Gastrocnemius medialis (tissue), 4 donors: Measurements from ENCODE around the gene CORO2B. TPM values are rescaled to one million over a fixed set of nuclear protein-coding genes. Genes with fewer than 3 reads are reported as not detected.
A peak's percentile ranks its signal among the peaks of the same experiment; 100 is the strongest.

Experiments used
- ATAC-seq, 2 donors: fragments of 150-250 bp; one replicate each; pipeline ENCODE4 v1.9.1; 2016
- DNase-seq, 2 donors: peaks; one replicate each; pipeline ENCODE4 v3.0.0-alpha.2; 2019
- H3K27ac ChIP-seq, 4 donors: fragments of 200-600 bp; sonication (generic); 1 replicate in 1 of 4; 2 replicates in 3 of 4; pipeline ENCODE4 v1.5.1; 2016 to 2018; ENCODE audit warnings: mild to moderate bottlenecking in 2 of 4, moderate library complexity in 1 of 4
- H3K27me3 ChIP-seq, 3 donors: fragments of 200-600 bp; sonication (generic) in 2 of 3; 1 replicate in 1 of 3; 2 replicates in 2 of 3; pipeline versions ENCODE4 v1.5.1 to v1.6.0; 2016 to 2019; ENCODE audit warnings: mild to moderate bottlenecking in 1 of 3, moderate library complexity in 1 of 3
- H3K36me3 ChIP-seq, 2 donors: fragments of 200-600 bp; sonication (generic) in 1 of 2; one replicate each; pipeline ENCODE4 v1.5.1; 2017 to 2018
- H3K4me1 ChIP-seq, 2 donors: fragments of 200-600 bp; sonication (generic) in 1 of 2; one replicate each; pipeline ENCODE4 v1.5.1; 2016 to 2017; ENCODE audit warnings: mild to moderate bottlenecking in 2 of 2
- H3K4me3 ChIP-seq, 4 donors: fragments of 200-600 bp; sonication (generic) in 3 of 4; 1 replicate in 1 of 4; 2 replicates in 3 of 4; pipeline ENCODE4 v1.5.1; 2016 to 2019; ENCODE audit warnings: mild to moderate bottlenecking in 2 of 4
- H3K9me3 ChIP-seq, 3 donors: fragments of 200-600 bp; sonication (generic) in 2 of 3; 1 replicate in 1 of 3; 2 replicates in 2 of 3; pipeline ENCODE4 v1.5.1; 2016 to 2019
- CTCF ChIP-seq, 5 experiments: fragments of 450-650 bp in 3 of 5; fragments of 200-600 bp in 2 of 5; sonication (generic) in 2 of 5; IDR thresholded peaks in 4 of 5; conservative IDR thresholded peaks in 1 of 5; 1 replicate in 4 of 5; 2 replicates in 1 of 5; pipeline ENCODE4 v1.5.1; 2016 to 2019; ENCODE audit warnings: antibody characterized with exemption in 5 of 5, mild to moderate bottlenecking in 3 of 5, moderate library complexity in 3 of 5
- POLR2A ChIP-seq, 2 donors: fragments of 450-650 bp; IDR thresholded peaks; one replicate each; pipeline ENCODE4 v1.6.1; 2017; ENCODE audit warnings: antibody characterized with exemption in 2 of 2, mild to moderate bottlenecking in 2 of 2, moderate library complexity in 2 of 2
- in situ Hi-C, 4 donors: fragments of 200-750 bp; cut with MboI; loops; one replicate each; pipeline versions ENCODE4 v1.15.0 to v1.8.0; 2017; ENCODE audit warnings: low sequenced_read_pairs in 4 of 4
- intact Hi-C: fragments of 100-400 bp; cut with DNase I; formaldehyde crosslinking; loops from one replicate; pipeline ENCODE4 v1.15.1; 2023; ENCODE audit warnings: low total_unique reads
- total RNA-seq, 4 donors: library from RNA; depleted of rRNA; stranded (reverse); fragments of >200 nt; gene quantifications; one replicate each; pipeline versions ENCODE4 v1.1.0 to v1.2.3, GENCODE V29; 2016

The CORO2B gene
- total RNA-seq, 4 donors from 2014 or later: 1.5 to 2.2 (median 1.8) TPM

DNA sequence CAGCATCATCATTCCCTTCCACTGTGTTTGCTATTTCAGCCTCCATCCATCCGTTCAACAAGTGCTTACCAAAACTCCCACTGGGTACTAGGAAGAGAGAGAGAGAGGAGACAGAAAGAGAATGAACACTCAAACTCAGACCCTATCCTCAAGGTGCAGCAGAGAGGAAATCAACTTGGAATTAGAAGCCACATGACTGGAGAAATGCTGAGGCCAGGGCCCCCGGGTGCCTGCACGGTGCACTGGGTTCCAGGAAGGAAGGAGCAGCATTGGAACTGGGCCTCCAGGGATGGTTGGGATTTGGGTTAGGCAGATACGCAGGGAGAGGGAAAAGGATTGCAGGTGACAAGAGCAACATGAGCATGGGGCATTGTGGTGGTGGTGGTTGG is 30.0 kb downstream of the CORO2B start:
- Histone ChIP-seq H3K4me1 (peaks cover 12 to 19% of the 10 kb centered on the region in 2 donors), H3K27ac (peak overlapping the region; percentile 44 to 73 (median 59)), H3K36me3 (no peaks in the 10 kb centered on the region), H3K27me3 (no peaks in the 10 kb centered on the region), H3K4me3 (no peak overlapping the region), H3K9me3 (no peaks in the 10 kb centered on the region)
- ATAC-seq: no peak
- in situ Hi-C loops: no loop called here
- intact Hi-C loops: no loop called here
- no peak for TF ChIP-seq POLR2A (IDR thresholded peaks at IDR 0.05)
- no peak for DNase-seq

DNA sequence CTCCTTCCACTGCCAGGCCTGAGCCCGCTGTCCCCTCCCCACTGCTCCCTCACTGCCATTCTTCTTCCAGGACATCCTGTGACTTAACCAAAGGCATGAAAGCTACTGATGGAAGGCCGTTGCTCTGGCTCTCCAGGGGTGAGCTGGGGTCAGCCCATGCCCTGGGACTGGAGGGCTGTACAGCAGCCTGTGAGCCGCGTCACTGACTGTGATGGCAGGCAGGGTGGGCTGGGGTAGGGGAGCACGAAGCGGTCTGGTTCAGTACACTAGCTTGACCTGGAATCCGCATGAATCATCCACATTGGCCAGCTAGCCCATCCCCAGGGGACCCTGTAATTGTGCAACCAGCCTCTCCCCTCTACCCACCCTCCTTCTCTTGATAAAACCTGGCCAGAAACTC is 30.8 kb downstream of the CORO2B start:
- H3K4me3 ChIP-seq: no peak overlapping the region
- TF ChIP-seq POLR2A (IDR thresholded peaks at IDR 0.05) (no peak), CTCF (IDR thresholded peaks at IDR 0.05 in 4 of 5, conservative IDR thresholded peaks at IDR 0.05 in 1 of 5) (no peak)
- H3K27ac ChIP-seq: peak overlapping the region; percentile 44 to 73 (median 59)
- H3K9me3 ChIP-seq: no peaks in the 10 kb centered on the region
- H3K27me3 ChIP-seq: no peaks in the 10 kb centered on the region
- no peaks in the 10 kb centered on the region for H3K36me3 ChIP-seq
- DNase-seq (peak; percentile 72 to 85), ATAC-seq (peak; percentile 61 to 64)
- H3K4me1 ChIP-seq: peaks cover 18 to 27% of the 10 kb centered on the region in 2 donors
- in situ Hi-C loops (no loop called here), intact Hi-C loops (no loop called here)

GRCh38 chr15:68610825-68611224 is 32.0 kb downstream of the CORO2B start:
- intact Hi-C loops: no loop called here
- H3K4me3 ChIP-seq: no peak overlapping the region
- DNase-seq (no peak), ATAC-seq (no peak)
- no peaks in the 10 kb centered on the region for H3K27me3 ChIP-seq
- TF ChIP-seq POLR2A (IDR thresholded peaks at IDR 0.05): no peak
- no peak for TF ChIP-seq CTCF (IDR thresholded peaks at IDR 0.05 in 4 of 5, conservative IDR thresholded peaks at IDR 0.05 in 1 of 5)
- H3K27ac ChIP-seq: peak overlapping the region; percentile 32 to 60 (median 43)
- H3K9me3 ChIP-seq: no peaks in the 10 kb centered on the region
- in situ Hi-C loops: no loop called here
- H3K36me3 ChIP-seq: no peaks in the 10 kb centered on the region
- peaks cover 22 to 27% of the 10 kb centered on the region in 2 donors for H3K4me1 ChIP-seq

DNA sequence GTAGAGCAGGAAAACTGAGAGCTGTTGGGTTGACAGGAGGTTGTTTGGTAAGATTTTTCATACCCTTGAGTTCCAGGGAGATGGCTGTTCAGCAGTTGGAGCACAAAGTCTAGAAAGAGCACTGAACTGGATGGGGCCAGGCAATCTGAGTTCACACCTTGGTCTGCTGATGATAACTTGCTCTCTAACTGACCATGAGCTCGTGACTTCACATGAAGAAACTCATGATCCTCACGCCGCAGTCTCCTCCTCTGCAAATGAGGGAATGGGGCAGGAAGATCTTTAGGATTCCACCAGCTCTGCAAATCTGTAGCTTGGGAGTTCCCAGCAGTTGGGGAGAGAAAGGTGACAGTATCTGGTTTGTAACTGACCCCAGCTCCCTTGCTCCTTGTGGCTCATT is 33.7 kb downstream of the CORO2B start:
- Histone ChIP-seq H3K27me3 (no peaks in the 10 kb centered on the region), H3K4me1 (peaks cover 22 to 27% of the 10 kb centered on the region in 2 donors), H3K36me3 (no peaks in the 10 kb centered on the region), H3K4me3 (no peak overlapping the region), H3K27ac (no peak overlapping the region), H3K9me3 (no peaks in the 10 kb centered on the region)
- DNase-seq (no peak), ATAC-seq (no peak)
- TF ChIP-seq POLR2A (IDR thresholded peaks at IDR 0.05) (no peak), CTCF (IDR thresholded peaks at IDR 0.05 in 4 of 5, conservative IDR thresholded peaks at IDR 0.05 in 1 of 5) (no peak)
- intact Hi-C loops: no loop called here
- in situ Hi-C loops: no loop called here

GRCh38 chr15:68612979-68613740 is 34.4 kb downstream of the CORO2B start:
- no peak overlapping the region for H3K4me3 ChIP-seq

More at GRCh38 chr15:68612979-68613740, 34.4 kb downstream of the CORO2B start:
- in situ Hi-C loops: no loop called here
- no peak overlapping the region for H3K27ac ChIP-seq
- H3K9me3 ChIP-seq: no peaks in the 10 kb centered on the region
- no peaks in the 10 kb centered on the region for H3K27me3 ChIP-seq
- intact Hi-C loops: no loop called here
- TF ChIP-seq POLR2A (IDR thresholded peaks at IDR 0.05) (no peak), CTCF (IDR thresholded peaks at IDR 0.05 in 4 of 5, conservative IDR thresholded peaks at IDR 0.05 in 1 of 5) (no peak)
- no peak for ATAC-seq
- peaks cover 17 to 21% of the 10 kb centered on the region in 2 donors for H3K4me1 ChIP-seq
- DNase-seq: no peak
- H3K36me3 ChIP-seq: no peaks in the 10 kb centered on the region
